Adrenal gland (tissue), 12 donors: Measurements from ENCODE around the gene STK17B. TPM values are rescaled to one million over a fixed set of nuclear protein-coding genes. Genes with fewer than 3 reads are reported as not detected.

Experiments used
- DNase-seq, 7 donors: peaks; one replicate each; pipeline ENCODE4 v3.0.0-alpha.2; 2019 to 2020
- H3K27ac ChIP-seq, 5 donors: fragments of 200-600 bp; sonication (generic) in 4 of 5; 1 replicate in 3 of 5; 2 replicates in 2 of 5; pipeline versions ENCODE4 v1.5.1 to v1.8.0; 2016 to 2020; ENCODE audit warnings: mild to moderate bottlenecking in 1 of 5
- H3K27me3 ChIP-seq: fragments of 200-600 bp; 2 replicates; pipeline ENCODE4 v1.8.0; 2021
- H3K36me3 ChIP-seq, 2 donors: fragments of 200-600 bp; replicated peaks in 1 of 2; 1 replicate in 1 of 2; 2 replicates in 1 of 2; pipeline versions ENCODE4 v1.5.1 to v1.8.0; 2018 to 2022
- H3K4me1 ChIP-seq, 2 donors: fragments of 200-600 bp; replicated peaks in 1 of 2; 1 replicate in 1 of 2; 2 replicates in 1 of 2; pipeline versions ENCODE4 v1.5.1 to v1.8.0; 2018 to 2021
- H3K4me3 ChIP-seq, 4 donors: fragments of 200-600 bp; sonication (generic) in 3 of 4; one replicate each; pipeline ENCODE4 v1.5.1; 2016 to 2018
- H3K9me3 ChIP-seq, 3 donors: fragments of 200-600 bp; sonication (generic) in 1 of 3; replicated peaks in 1 of 3; 1 replicate in 2 of 3; 2 replicates in 1 of 3; pipeline versions ENCODE4 v1.5.1 to v1.8.0; 2016 to 2021
- CTCF ChIP-seq, 6 experiments: fragments of 450-650 bp in 4 of 6; fragments of 200-600 bp in 2 of 6; sonication (generic) in 1 of 6; IDR thresholded peaks; 1 replicate in 5 of 6; 2 replicates in 1 of 6; pipeline versions ENCODE4 v1.5.1 to v1.8.0; 2016 to 2021; ENCODE audit warnings: antibody characterized with exemption in 6 of 6, mild to moderate bottlenecking in 2 of 6, moderate library complexity in 1 of 6
- POLR2A ChIP-seq, 2 donors: fragments of 450-650 bp; IDR thresholded peaks; one replicate each; pipeline ENCODE4 v1.6.1; 2017; ENCODE audit warnings: antibody characterized with exemption in 2 of 2, mild to moderate bottlenecking in 2 of 2, moderate library complexity in 1 of 2
- WGBS, 4 donors: extraction: QIAGEN DNeasy Blood & Tissue Kit in 2 of 4; methylation state at CpG; one replicate each; pipeline versions ENCODE4 v1.1.5 to v1.1.7; 2013 to 2017; 5-methylcytosine and 5-hydroxymethylcytosine counted together
- intact Hi-C, 2 donors: fragments of 100-400 bp; cut with DNase I; formaldehyde crosslinking; loops; one replicate each; pipeline versions ENCODE4 v1.14.1 to v1.15.0; 2022 to 2023
- polyA plus RNA-seq, 3 donors: library from polyadenylated mRNA; stranded (reverse); fragments of 200-250 nt in 2 of 3; fragments of 350-450 nt in 1 of 3; fragmentation: Illumina TruSeq in 1 of 3; extraction: RNeasy Lipid Tissue Mini Kit (QIAGEN cat#74804) in 1 of 3; gene quantifications; one replicate each; pipeline ENCODE4 v1.2.3, GENCODE V29; 2013 to 2014
- total RNA-seq, 9 donors: library from RNA; depleted of rRNA in 4 of 9; stranded (reverse); fragments of >200 nt in 4 of 9; fragments of 120-200 nt in 1 of 9; fragmentation: NEBNext Ultra II Directional in 1 of 9; extraction: Animal tissue kit (Norgen Biotek cat#: 25700) in 1 of 9; gene quantifications; one replicate each; pipeline versions ENCODE4 v1.1.0 to v1.2.4, GENCODE V29; 2013 to 2023
- donor health status: healthy with polysubstance abuse.
- donor health status: Bipolar disorder and iron deficiency.
- donor health status: DM: yes; HTN: yes; CAD: no.
- donor health status: DM: no; HTN: no; CAD: no.
- donor health status: DM: no; HTN: no; CAD: no.
- donor health status: DM: yes; HTN: yes; CAD: no.

Gene STK17B
- total and polyA plus RNA-seq, 12 donors, result 3.6 to 35.0 (median 15.5) TPM

GRCh38 chr2:196143730-196144131, 27.6 kb downstream of the STK17B start:
- Histone ChIP-seq H3K9me3 (no peaks in the 10 kb centered on the region), H3K4me1 (peaks cover 0 to 8% of the 10 kb centered on the region in 2 donors), H3K27me3 (no peaks in the 10 kb centered on the region), H3K4me3 (no peak overlapping the region), H3K27ac (no peak overlapping the region), H3K36me3 (peaks cover 0 to 14% of the 10 kb centered on the region in 2 donors)
- 91 to 99% (median 95%) methylated on average over 4 of the region's 4 CpGs for WGBS, 4 donors
- DNase-seq, result no peak
- TF ChIP-seq CTCF (IDR thresholded peaks at IDR 0.05) (no peak), POLR2A (IDR thresholded peaks at IDR 0.05) (no peak)
- intact Hi-C loops, result no loop called here

- no peaks in the 10 kb centered on the region for H3K27me3 ChIP-seq
- no peak overlapping the region for H3K27ac ChIP-seq
- no peaks in the 10 kb centered on the region for H3K4me1 ChIP-seq
- WGBS, 4 donors, result 76 to 87% (median 81%) methylated on average over 1 of the region's 1 CpG
- no peak overlapping the region for H3K4me3 ChIP-seq
- DNase-seq, result no peak
- TF ChIP-seq CTCF (IDR thresholded peaks at IDR 0.05) (no peak), POLR2A (IDR thresholded peaks at IDR 0.05) (no peak)
- H3K36me3 ChIP-seq, result peaks cover 0 to 18% of the 10 kb centered on the region in 2 donors
- no peaks in the 10 kb centered on the region for H3K9me3 ChIP-seq
- intact Hi-C loops, result no loop called here
Observed at GRCh38 chr2:196142825-196143224, 28.6 kb downstream of the STK17B start.

- TF ChIP-seq POLR2A (IDR thresholded peaks at IDR 0.05), result no peak
- no peak for TF ChIP-seq CTCF (IDR thresholded peaks at IDR 0.05)
- no peak for DNase-seq
- intact Hi-C loops, result no loop called here
- no peaks in the 10 kb centered on the region for H3K9me3 ChIP-seq
- peaks cover 0 to 27% of the 10 kb centered on the region in 2 donors for H3K36me3 ChIP-seq
- H3K4me1 ChIP-seq, result no peaks in the 10 kb centered on the region
- H3K4me3 ChIP-seq, result no peak overlapping the region
- H3K27me3 ChIP-seq, result no peaks in the 10 kb centered on the region
- H3K27ac ChIP-seq, result no peak overlapping the region
Observed at GRCh38 chr2:196140213-196140612, 31.2 kb downstream of the STK17B start.

GRCh38 chr2:196137271-196137670, 34.1 kb downstream of the STK17B start:
- no peak for DNase-seq
- Histone ChIP-seq H3K4me1 (no peaks in the 10 kb centered on the region), H3K4me3 (no peak overlapping the region), H3K9me3 (peaks cover 0 to 11% (median 0%) of the 10 kb centered on the region in 3 donors), H3K27me3 (no peaks in the 10 kb centered on the region), H3K27ac (no peak overlapping the region), H3K36me3 (peaks cover 0 to 27% of the 10 kb centered on the region in 2 donors)
- 91 to 98% (median 94%) methylated on average over 2 of the region's 2 CpGs for WGBS, 4 donors
- TF ChIP-seq POLR2A (IDR thresholded peaks at IDR 0.05) (no peak), CTCF (IDR thresholded peaks at IDR 0.05) (no peak)
- intact Hi-C loops, result no loop called here
